Measurements from ENCODE around the gene FJX1.

FJX1 gene

GRCh38 chr11:35617687-35618496 is at the start of gene FJX1:
Gene FJX1, plus strand, starts transcription at chr11:35618460. Its CDS starts 177 bp downstream, at chr11:35618637.
- in situ Hi-C loops (cut with MboI; ENCODE audit: low sequenced_read_pairs): loop anchor here (10.0 to 25.0 kb wide), 2 partner anchors 647 to 869 kb away; no protein-coding TSS in a partner anchor

GRCh38 chr11:35571696-35572095 is 46.6 kb upstream of the FJX1 start:
- in situ Hi-C loops (cut with MboI; ENCODE audit: low sequenced_read_pairs): no loop called here

GRCh38 chr11:35579557-35580396 is 38.5 kb upstream of the FJX1 start:
- in situ Hi-C loops (cut with MboI; ENCODE audit: low sequenced_read_pairs): no loop called here

- in situ Hi-C loops (cut with MboI; ENCODE audit: low sequenced_read_pairs): no loop called here
These were observed 37.9 kb upstream of the FJX1 start for GRCh38 chr11:35580397-35580781.

GRCh38 chr11:35582033-35582432 is 36.2 kb upstream of the FJX1 start:
- in situ Hi-C loops (cut with MboI; ENCODE audit: low sequenced_read_pairs): no loop called here

GRCh38 chr11:35583126-35583525 is 35.1 kb upstream of the FJX1 start:
- in situ Hi-C loops (cut with MboI; ENCODE audit: low sequenced_read_pairs): no loop called here

- in situ Hi-C loops (cut with MboI; ENCODE audit: low sequenced_read_pairs): no loop called here
These were observed 34.4 kb upstream of the FJX1 start for GRCh38 chr11:35583843-35584242.

- in situ Hi-C loops (cut with MboI; ENCODE audit: low sequenced_read_pairs): no loop called here
These were observed 33.9 kb upstream of the FJX1 start for GRCh38 chr11:35584321-35584720.

- in situ Hi-C loops (cut with MboI; ENCODE audit: low sequenced_read_pairs): no loop called here
These were observed 32.8 kb upstream of the FJX1 start for GRCh38 chr11:35585416-35585815.

GRCh38 chr11:35586222-35586621 is 32.0 kb upstream of the FJX1 start:
- in situ Hi-C loops (cut with MboI; ENCODE audit: low sequenced_read_pairs): no loop called here

GRCh38 chr11:35587972-35588371 is 30.3 kb upstream of the FJX1 start:
- in situ Hi-C loops (cut with MboI; ENCODE audit: low sequenced_read_pairs): no loop called here

- in situ Hi-C loops (cut with MboI; ENCODE audit: low sequenced_read_pairs): no loop called here
These were observed 29.6 kb upstream of the FJX1 start for GRCh38 chr11:35588627-35589026.

GRCh38 chr11:35589281-35589680 is 29.0 kb upstream of the FJX1 start:
- in situ Hi-C loops (cut with MboI; ENCODE audit: low sequenced_read_pairs): no loop called here

GRCh38 chr11:35590412-35590811 is 27.8 kb upstream of the FJX1 start:
- in situ Hi-C loops (cut with MboI; ENCODE audit: low sequenced_read_pairs): no loop called here

GRCh38 chr11:35593143-35593542 is 25.1 kb upstream of the FJX1 start:
- in situ Hi-C loops (cut with MboI; ENCODE audit: low sequenced_read_pairs): no loop called here

GRCh38 chr11:35594680-35595079 is 23.6 kb upstream of the FJX1 start:
- in situ Hi-C loops (cut with MboI; ENCODE audit: low sequenced_read_pairs): no loop called here

GRCh38 chr11:35598254-35599125 is 19.8 kb upstream of the FJX1 start:
- in situ Hi-C loops (cut with MboI; ENCODE audit: low sequenced_read_pairs): no loop called here

GRCh38 chr11:35600331-35600838 is 17.9 kb upstream of the FJX1 start:
- in situ Hi-C loops (cut with MboI; ENCODE audit: low sequenced_read_pairs): loop anchor here (25.0 kb wide), 1 partner anchor 887 kb away; no protein-coding TSS in a partner anchor

- in situ Hi-C loops (cut with MboI; ENCODE audit: low sequenced_read_pairs): loop anchor here (25.0 kb wide), 1 partner anchor 885 kb away; no protein-coding TSS in a partner anchor
These were observed 16.0 kb upstream of the FJX1 start for GRCh38 chr11:35602160-35602793.

- in situ Hi-C loops (cut with MboI; ENCODE audit: low sequenced_read_pairs): loop anchor here (25.0 kb wide), 1 partner anchor 884 kb away; no protein-coding TSS in a partner anchor
These were observed 15.3 kb upstream of the FJX1 start for GRCh38 chr11:35602979-35603378.

Measured in HL-60/S4 treated with retinoic acid at 250 ng/mL for 4 days and 3 days (cell line).